Coronary artery (tissue), 2 donors: ENCODE data around the gene KIF26B.

Source experiments
- DNase-seq: peaks from one replicate; pipeline ENCODE4 v3.0.0-alpha.2; 2017; ENCODE audit warnings: low spot score
- H3K27ac ChIP-seq, 2 donors: fragments of 200-600 bp; sonication (generic); one replicate each; pipeline ENCODE4 v1.5.1; 2016 to 2019
- H3K4me3 ChIP-seq: fragments of 200-600 bp; sonication (generic); 2 replicates; pipeline ENCODE4 v1.5.1; 2016; ENCODE audit warnings: mild to moderate bottlenecking, moderate library complexity
- CTCF ChIP-seq: fragments of 200-600 bp; sonication (generic); IDR thresholded peaks from one replicate; pipeline ENCODE4 v1.5.1; 2019; ENCODE audit warnings: antibody characterized with exemption

The KIF26B gene

GRCh38 chr1:245181158-245181517 lies 26.4 kb downstream of the KIF26B start:
- no peak overlapping the region for H3K27ac ChIP-seq
- no peak for DNase-seq
- no peak for TF ChIP-seq CTCF
- no peak overlapping the region for H3K4me3 ChIP-seq

- Histone ChIP-seq H3K27ac (no peak overlapping the region), H3K4me3 (no peak overlapping the region)
- no peak for DNase-seq
- TF ChIP-seq CTCF: no peak
These were observed 27.2 kb downstream of the KIF26B start for GRCh38 chr1:245182028-245182427.

- no peak for DNase-seq
- Histone ChIP-seq H3K4me3 (no peak overlapping the region), H3K27ac (no peak overlapping the region)
- TF ChIP-seq CTCF: no peak
These were observed 28.6 kb downstream of the KIF26B start for GRCh38 chr1:245183429-245183828.

- Histone ChIP-seq H3K27ac (no peak overlapping the region), H3K4me3 (no peak overlapping the region)
- no peak for TF ChIP-seq CTCF
- no peak for DNase-seq
These were observed 30.0 kb downstream of the KIF26B start for GRCh38 chr1:245184779-245185178.

GRCh38 chr1:245188403-245188802 lies 33.6 kb downstream of the KIF26B start:
- TF ChIP-seq CTCF: no peak
- Histone ChIP-seq H3K4me3 (no peak overlapping the region), H3K27ac (no peak overlapping the region)
- no peak for DNase-seq

GRCh38 chr1:245195398-245195797 lies 40.6 kb downstream of the KIF26B start:
- DNase-seq: no peak
- no peak overlapping the region for H3K4me3 ChIP-seq
- TF ChIP-seq CTCF: no peak
- no peak overlapping the region for H3K27ac ChIP-seq

GRCh38 chr1:245197121-245197520 lies 42.3 kb downstream of the KIF26B start:
- no peak for TF ChIP-seq CTCF
- no peak overlapping the region for H3K27ac ChIP-seq
- no peak overlapping the region for H3K4me3 ChIP-seq
- no peak for DNase-seq
